ENCODE data around the gene PNMA8B.
"Not testable (repeated sequence)": the region's sequence is repeated elsewhere in the genome, so short reads cannot be mapped to it uniquely, and the experiment has no call there.

DNA sequence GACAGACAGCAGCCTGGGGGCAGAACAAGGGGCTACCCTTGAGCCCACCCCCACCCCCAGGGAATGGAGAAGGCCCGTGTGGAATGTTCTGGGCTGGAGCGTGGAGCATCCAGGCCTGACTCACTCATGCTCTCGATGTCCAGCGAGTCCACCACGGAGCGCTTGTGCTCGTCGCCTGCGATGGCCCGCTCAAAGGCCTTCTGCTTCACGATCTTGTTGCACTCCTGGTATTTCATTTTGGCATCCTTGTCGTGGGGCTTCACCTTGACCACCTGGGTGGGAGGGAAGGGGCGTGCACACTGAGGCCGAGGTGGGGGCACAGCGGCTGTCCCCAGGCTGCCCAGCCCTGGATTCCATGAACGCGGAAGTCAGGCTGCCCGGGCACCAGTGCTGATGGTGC is 31.1 kb upstream of the PNMA8B start:
- TF ChIP-seq, protein P1, sequence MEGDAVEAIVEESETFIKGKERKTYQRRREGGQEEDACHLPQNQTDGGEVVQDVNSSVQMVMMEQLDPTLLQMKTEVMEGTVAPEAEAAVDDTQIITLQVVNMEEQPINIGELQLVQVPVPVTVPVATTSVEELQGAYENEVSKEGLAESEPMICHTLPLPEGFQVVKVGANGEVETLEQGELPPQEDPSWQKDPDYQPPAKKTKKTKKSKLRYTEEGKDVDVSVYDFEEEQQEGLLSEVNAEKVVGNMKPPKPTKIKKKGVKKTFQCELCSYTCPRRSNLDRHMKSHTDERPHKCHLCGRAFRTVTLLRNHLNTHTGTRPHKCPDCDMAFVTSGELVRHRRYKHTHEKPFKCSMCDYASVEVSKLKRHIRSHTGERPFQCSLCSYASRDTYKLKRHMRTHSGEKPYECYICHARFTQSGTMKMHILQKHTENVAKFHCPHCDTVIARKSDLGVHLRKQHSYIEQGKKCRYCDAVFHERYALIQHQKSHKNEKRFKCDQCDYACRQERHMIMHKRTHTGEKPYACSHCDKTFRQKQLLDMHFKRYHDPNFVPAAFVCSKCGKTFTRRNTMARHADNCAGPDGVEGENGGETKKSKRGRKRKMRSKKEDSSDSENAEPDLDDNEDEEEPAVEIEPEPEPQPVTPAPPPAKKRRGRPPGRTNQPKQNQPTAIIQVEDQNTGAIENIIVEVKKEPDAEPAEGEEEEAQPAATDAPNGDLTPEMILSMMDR (conservative IDR thresholded peaks at IDR 0.05) = not testable (repeated sequence)
- TF ChIP-seq ZFX (IDR thresholded peaks at IDR 0.05) = not testable (repeated sequence)

Data from C4-2B (cell line).